SU-DHL-6 (cell line): ENCODE measurements around the gene TALDO1.

ENCODE experiments used
- H2AFZ ChIP-seq: fragments of 200-600 bp; sonication (generic); 2 replicates; pipeline ENCODE4 v1.6.1; 2014; ENCODE audit warnings: low read depth, mild to moderate bottlenecking, moderate library complexity, mixed read lengths, antibody characterized with exemption, low read length; ENCODE audit not compliant: severe bottlenecking
- H3F3A ChIP-seq: fragments of 200-600 bp; shearing (Covaris generic); 2 replicates; pipeline ENCODE4 v1.6.0; 2016; ENCODE audit warnings: antibody characterized with exemption, mild to moderate bottlenecking; ENCODE audit not compliant: insufficient read depth
- H3K27ac ChIP-seq: fragments of 200-600 bp; sonication (generic); 2 replicates; pipeline ENCODE4 v1.5.1; 2016; ENCODE audit warnings: low read depth, mild to moderate bottlenecking, low read length, moderate library complexity, mixed read lengths
- H3K27me3 ChIP-seq: fragments of 200-600 bp; sonication (generic), shearing (Covaris generic); 2 replicates; pipeline ENCODE4 v1.6.0; 2014; ENCODE audit warnings: mild to moderate bottlenecking, low read length
- H3K36me3 ChIP-seq: fragments of 200-600 bp; sonication (generic); 2 replicates; pipeline ENCODE4 v1.6.1; 2014; ENCODE audit warnings: mild to moderate bottlenecking, low read length, mixed read lengths
- H3K4me2 ChIP-seq: fragments of 300-600, 200-600 bp; shearing (Covaris generic), sonication (generic); 2 replicates; pipeline ENCODE4 v1.6.0; 2014; ENCODE audit warnings: low read length, low read depth, mild to moderate bottlenecking; ENCODE audit not compliant: poor library complexity, severe bottlenecking
- H3K4me3 ChIP-seq: fragments of 200-600 bp; sonication (generic); 2 replicates; pipeline ENCODE4 v1.5.1; 2014; ENCODE audit warnings: antibody characterized with exemption, low read length, mild to moderate bottlenecking, mixed read lengths; ENCODE audit not compliant: insufficient read depth, poor library complexity, severe bottlenecking
- H3K79me2 ChIP-seq: fragments of 200-600 bp; sonication (generic); 2 replicates; pipeline ENCODE4 v1.6.1; 2014; ENCODE audit warnings: mild to moderate bottlenecking, low read length, moderate library complexity; ENCODE audit not compliant: insufficient read depth
- H3K9ac ChIP-seq: fragments of 200-600 bp; sonication (generic); 2 replicates; pipeline ENCODE4 v1.7.0; 2014; ENCODE audit warnings: mild to moderate bottlenecking, low read length
- H3K9me2 ChIP-seq: fragments of 200-600 bp; sonication (generic); replicated peaks from 2 replicates; pipeline ENCODE4 v1.6.1; 2014; ENCODE audit warnings: low read length; ENCODE audit not compliant: insufficient read depth
- H3K9me3 ChIP-seq: fragments of 200-600 bp; sonication (generic); 2 replicates; pipeline ENCODE4 v1.6.1; 2014; ENCODE audit warnings: low read length, mixed read lengths; ENCODE audit not compliant: insufficient read depth
- H4K20me1 ChIP-seq: fragments of 200-600 bp; sonication (generic); 2 replicates; pipeline ENCODE4 v1.6.1; 2014; ENCODE audit warnings: low read depth, mild to moderate bottlenecking, antibody characterized with exemption, low read length, moderate library complexity, mixed read lengths
- CTCF ChIP-seq: fragments of 200-600 bp; sonication (generic); IDR thresholded peaks from one replicate; pipeline ENCODE4 v1.5.1; 2017; ENCODE audit warnings: antibody characterized with exemption, mild to moderate bottlenecking, low read length, moderate library complexity; ENCODE audit not compliant: insufficient read depth, poor library complexity, severe bottlenecking
- EZH2phosphoT487 ChIP-seq: fragments of 200-600 bp; sonication (generic), shearing (Covaris generic); conservative IDR thresholded peaks from 2 replicates; pipeline ENCODE4 v1.6.1; 2018; ENCODE audit warnings: mild to moderate bottlenecking, antibody characterized with exemption, low read length, moderate library complexity, mixed read lengths

Gene TALDO1

GRCh38 chr11:747158-748006 lies at the start of gene TALDO1:
Gene TALDO1, plus strand, starts transcription at chr11:747464. Its CDS starts 18 bp downstream, at chr11:747482.
- peak within 1 kb of the TSS; percentile 55 for H3K27ac ChIP-seq
- 0 out of 2 replicates have a peak, but pooled peaks cover 5% of the 10 kb centered on the region for H4K20me1 ChIP-seq
- H3F3A ChIP-seq = 0 out of 2 replicates have a peak, but pooled peaks cover 6% of the 10 kb centered on the region
- H3K36me3 ChIP-seq = no peaks in the 10 kb centered on the region
- H2AFZ ChIP-seq = peak within 1 kb of the TSS; percentile 64
- H3K4me2 ChIP-seq = peak within 1 kb of the TSS; percentile 82
- H3K9me3 ChIP-seq = no peaks in the 10 kb centered on the region
- no peaks in the 10 kb centered on the region for H3K27me3 ChIP-seq
- H3K79me2 ChIP-seq = peaks cover 50% of the 10 kb centered on the region
- H3K9me2 ChIP-seq = no peaks in the 10 kb centered on the region
- peak within 1 kb of the TSS; percentile 69 for H3K4me3 ChIP-seq
- H3K9ac ChIP-seq = peak within 1 kb of the TSS; percentile 86
- no peak for TF ChIP-seq EZH2phosphoT487
- TF ChIP-seq CTCF = no peak

GRCh38 chr11:697811-698311 lies 49.4 kb upstream of the TALDO1 start:
- Histone ChIP-seq H3K4me3 (no peak overlapping the region), H3K9me2 (no peaks in the 10 kb centered on the region), H3K79me2 (peaks cover 19% of the 10 kb centered on the region), H2AFZ (no peak overlapping the region), H3K4me2 (no peak overlapping the region), H3K27ac (no peak overlapping the region), H3F3A (peaks cover 19% of the 10 kb centered on the region), H3K9me3 (no peaks in the 10 kb centered on the region), H4K20me1 (no peaks in the 10 kb centered on the region), H3K27me3 (no peaks in the 10 kb centered on the region), H3K36me3 (no peaks in the 10 kb centered on the region), H3K9ac (no peak overlapping the region)
- TF ChIP-seq EZH2phosphoT487 (no peak), CTCF (no peak)

- Histone ChIP-seq H3K9me2 (no peaks in the 10 kb centered on the region), H3K36me3 (no peaks in the 10 kb centered on the region), H4K20me1 (no peaks in the 10 kb centered on the region), H3K79me2 (peaks cover 11% of the 10 kb centered on the region), H3K9ac (no peak overlapping the region), H3K9me3 (no peaks in the 10 kb centered on the region), H3F3A (peaks cover 19% of the 10 kb centered on the region), H3K27ac (no peak overlapping the region), H3K4me2 (no peak overlapping the region), H2AFZ (no peak overlapping the region), H3K4me3 (no peak overlapping the region), H3K27me3 (no peaks in the 10 kb centered on the region)
- TF ChIP-seq EZH2phosphoT487 (no peak), CTCF (no peak)
These were observed 48.7 kb upstream of the TALDO1 start for GRCh38 chr11:698493-699115.
